NCI-H2227 (cell line): ENCODE data around the gene ABI1.

Source experiments
- DNase-seq: peaks from one replicate; lab custom pipeline; 2025; ENCODE audit not compliant: unreplicated experiment; lab: John Stamatoyannopoulos, UW

The ABI1 gene

GRCh38 chr10:26855186-26855585 is 5.6 kb downstream of the ABI1 start:
- DNase-seq: no peak

- no peak for DNase-seq
Observed at GRCh38 chr10:26854524-26854923, 6.2 kb downstream of the ABI1 start.

GRCh38 chr10:26844396-26844975 is 16.3 kb downstream of the ABI1 start:
- no peak for DNase-seq

GRCh38 chr10:26843736-26844135 is 17.0 kb downstream of the ABI1 start:
- DNase-seq: no peak

GRCh38 chr10:26841733-26842317 is 18.9 kb downstream of the ABI1 start:
- DNase-seq: no peak

GRCh38 chr10:26840938-26841732 is 19.6 kb downstream of the ABI1 start:
- no peak for DNase-seq

- no peak for DNase-seq
Observed at GRCh38 chr10:26839966-26840627, 20.7 kb downstream of the ABI1 start.

- no peak for DNase-seq
Observed at GRCh38 chr10:26837139-26837538, 23.6 kb downstream of the ABI1 start.

GRCh38 chr10:26835025-26835424 is 25.7 kb downstream of the ABI1 start:
- DNase-seq: no peak

- DNase-seq: no peak
Observed at GRCh38 chr10:26832960-26833359, 27.8 kb downstream of the ABI1 start.

- DNase-seq: no peak
Observed at GRCh38 chr10:26831936-26832335, 28.8 kb downstream of the ABI1 start.

- no peak for DNase-seq
Observed at GRCh38 chr10:26829810-26830515, 30.8 kb downstream of the ABI1 start.

- DNase-seq: no peak
Observed at GRCh38 chr10:26824015-26824690, 36.6 kb downstream of the ABI1 start.

- no peak for DNase-seq
Observed at GRCh38 chr10:26821699-26822570, 38.8 kb downstream of the ABI1 start.

- no peak for DNase-seq
Observed at GRCh38 chr10:26815500-26815899, 45.3 kb downstream of the ABI1 start.

- no peak for DNase-seq
Observed at GRCh38 chr10:26810435-26811026, 50.2 kb downstream of the ABI1 start.

- DNase-seq: no peak
Observed at GRCh38 chr10:26809973-26810372, 50.8 kb downstream of the ABI1 start.

- DNase-seq: no peak
Observed at GRCh38 chr10:26807532-26807931, 53.2 kb downstream of the ABI1 start.

- DNase-seq: no peak
Observed at GRCh38 chr10:26806557-26806956, 54.2 kb downstream of the ABI1 start.
